ENCODE measurements around the gene KIF20B. TPM values are rescaled to one million over a fixed set of nuclear protein-coding genes. Genes with fewer than 3 reads are reported as not detected.

KIF20B gene
- total RNA-seq, 6 experiments from 2014 or later = 15.1 to 41.5 (median 36.8) TPM

- peaks cover 3% of the 10 kb centered on the region; the same call in 1 of the 2 replicates for H3K27me3 Mint-ChIP-seq (ENCODE audit: insufficient read depth)
- no peaks in the 10 kb centered on the region for H3K9me3 Mint-ChIP-seq
- no peak for DNase-seq
- no peak overlapping the region for H3K27ac Mint-ChIP-seq
- peaks cover 31% of the 10 kb centered on the region for H3K4me1 Mint-ChIP-seq (ENCODE audit: low read depth)
- H3K36me3 Mint-ChIP-seq (ENCODE audit: low read depth) = no peaks in the 10 kb centered on the region
- no peak overlapping the region for H3K4me3 Mint-ChIP-seq
- no peak for TF ChIP-seq CTCF (IDR thresholded peaks at IDR 0.05)
These were observed 45.7 kb upstream of the KIF20B start for GRCh38 chr10:89655722-89656121.

- no peak for DNase-seq
- no peaks in the 10 kb centered on the region for H3K36me3 Mint-ChIP-seq (ENCODE audit: low read depth)
- no peak for TF ChIP-seq CTCF (IDR thresholded peaks at IDR 0.05)
- peaks cover 31% of the 10 kb centered on the region for H3K4me1 Mint-ChIP-seq (ENCODE audit: low read depth)
- H3K27ac Mint-ChIP-seq = no peak overlapping the region
- peaks cover 3% of the 10 kb centered on the region; the same call in 1 of the 2 replicates for H3K27me3 Mint-ChIP-seq (ENCODE audit: insufficient read depth)
- H3K4me3 Mint-ChIP-seq = no peak overlapping the region
- no peaks in the 10 kb centered on the region for H3K9me3 Mint-ChIP-seq
These were observed 44.1 kb upstream of the KIF20B start for GRCh38 chr10:89657302-89657701.

- Mint-ChIP-seq H3K4me3 (peak overlapping the region; percentile 50), H3K4me1 (ENCODE audit: low read depth) (peaks cover 20% of the 10 kb centered on the region), H3K9me3 (no peaks in the 10 kb centered on the region), H3K27ac (peak overlapping the region; percentile 20), H3K36me3 (ENCODE audit: low read depth) (no peaks in the 10 kb centered on the region), H3K27me3 (ENCODE audit: insufficient read depth) (peaks cover 1% of the 10 kb centered on the region; the same call in 1 of the 2 replicates)
- peak; percentile 87 for DNase-seq
- no peak for TF ChIP-seq CTCF (IDR thresholded peaks at IDR 0.05)
These were observed 42.0 kb upstream of the KIF20B start for GRCh38 chr10:89659143-89660131.

GRCh38 chr10:89662596-89662995, 38.8 kb upstream of the KIF20B start:
- TF ChIP-seq CTCF (IDR thresholded peaks at IDR 0.05) = no peak
- no peaks in the 10 kb centered on the region; the same call in 1 of the 2 replicates for H3K27me3 Mint-ChIP-seq (ENCODE audit: insufficient read depth)
- DNase-seq = no peak

GRCh38 chr10:89663144-89663543, 38.2 kb upstream of the KIF20B start:
- no peak for DNase-seq
- Mint-ChIP-seq H3K9me3 (no peaks in the 10 kb centered on the region), H3K4me3 (no peak overlapping the region)

More at GRCh38 chr10:89662596-89662995, 38.8 kb upstream of the KIF20B start:
- no peak overlapping the region for H3K4me3 Mint-ChIP-seq
- no peak overlapping the region for H3K27ac Mint-ChIP-seq
- no peaks in the 10 kb centered on the region for H3K36me3 Mint-ChIP-seq (ENCODE audit: low read depth)
- H3K4me1 Mint-ChIP-seq (ENCODE audit: low read depth) = peaks cover 20% of the 10 kb centered on the region
- H3K9me3 Mint-ChIP-seq = no peaks in the 10 kb centered on the region

More at GRCh38 chr10:89663144-89663543, 38.2 kb upstream of the KIF20B start:
- Mint-ChIP-seq H3K4me1 (ENCODE audit: low read depth) (peaks cover 17% of the 10 kb centered on the region), H3K36me3 (ENCODE audit: low read depth) (no peaks in the 10 kb centered on the region), H3K27me3 (ENCODE audit: insufficient read depth) (no peaks in the 10 kb centered on the region; the same call in 1 of the 2 replicates), H3K27ac (no peak overlapping the region)
- no peak for TF ChIP-seq CTCF (IDR thresholded peaks at IDR 0.05)
